C4-2B (cell line): ENCODE results near the gene PTPRT.

ENCODE experiments used
- CTCF ChIP-seq: fragments of 450-650 bp; conservative IDR thresholded peaks from 2 replicates; pipeline ENCODE4 v1.5.1; 2017; ENCODE audit warnings: mild to moderate bottlenecking
- ZFX ChIP-seq: fragments of 450-650 bp; IDR thresholded peaks from 2 replicates; pipeline ENCODE4 v1.6.1; 2017

- TF ChIP-seq CTCF, result no peak
- no peak for TF ChIP-seq ZFX
Measured at GRCh38 chr20:43014206-43014605, 175.5 kb downstream of the PTPRT start.
